Natural killer cell (primary cell): ENCODE results near the gene CAMKK1. TPM values are rescaled to one million over a fixed set of nuclear protein-coding genes. Genes with fewer than 3 reads are reported as not detected.

Experiments
- ATAC-seq, 3 donors: fragments of 150-1000 bp in 2 of 3; fragments of 200-7000 bp in 1 of 3; cut with Tn5 transposase; 1 replicate in 1 of 3; 2 replicates in 2 of 3; pipeline ENCODE4 v1.10.0; 2021; ENCODE audit warnings: mild to moderate bottlenecking in 2 of 3, moderate library complexity in 2 of 3
- DNase-seq, 2 donors: peaks; one replicate each; pipeline versions ENCODE4 v3.0.0 to v3.0.0-alpha.2; 2013 to 2021; ENCODE audit warnings: mixed read lengths in 1 of 2
- H3K27ac ChIP-seq: one replicate; pipeline ENCODE4 v1.5.1; 2013; ENCODE audit warnings: mild to moderate bottlenecking, low read length
- H3K27me3 ChIP-seq: one replicate; pipeline ENCODE4 v1.6.1; 2013; ENCODE audit warnings: low read length; ENCODE audit not compliant: control insufficient read depth, insufficient read depth
- H3K36me3 ChIP-seq: one replicate; pipeline ENCODE4 v1.6.1; 2013; ENCODE audit warnings: low read length; ENCODE audit not compliant: control insufficient read depth, insufficient read depth
- H3K4me1 ChIP-seq: one replicate; pipeline ENCODE4 v1.6.1; 2013; ENCODE audit warnings: low read length; ENCODE audit not compliant: control insufficient read depth, insufficient read depth
- H3K4me3 ChIP-seq: one replicate; pipeline ENCODE4 v1.5.1; 2013; ENCODE audit warnings: low read length
- H3K9me3 ChIP-seq: one replicate; pipeline ENCODE4 v1.6.1; 2013; ENCODE audit warnings: low read length; ENCODE audit not compliant: control insufficient read depth, insufficient read depth
- H3K27ac Mint-ChIP-seq, 2 donors: one replicate each; pipeline ENCODE4 v1.8.0; 2022; ENCODE audit warnings: mild to moderate bottlenecking in 2 of 2, mixed read lengths in 2 of 2, moderate library complexity in 1 of 2
- H3K27me3 Mint-ChIP-seq, 2 donors: one replicate each; pipeline ENCODE4 v1.8.0; 2022; ENCODE audit warnings: low read depth in 2 of 2, mixed read lengths in 2 of 2
- H3K36me3 Mint-ChIP-seq: one replicate; pipeline ENCODE4 v1.8.0; 2022; ENCODE audit warnings: mixed read lengths
- H3K4me1 Mint-ChIP-seq, 2 donors: one replicate each; pipeline ENCODE4 v1.8.0; 2022; ENCODE audit warnings: mixed read lengths in 2 of 2
- H3K4me3 Mint-ChIP-seq: one replicate; pipeline ENCODE4 v1.8.0; 2022; ENCODE audit warnings: mild to moderate bottlenecking, moderate library complexity, mixed read lengths
- H3K9me3 Mint-ChIP-seq, 2 donors: one replicate each; pipeline ENCODE4 v1.8.0; 2022; ENCODE audit warnings: mixed read lengths in 2 of 2
- WGBS: methylation state at CpG from one replicate; pipeline ENCODE4 v1.1.7; 2013; ENCODE audit warnings: missing lambda C conversion rate; ENCODE audit not compliant: insufficient coverage; 5-methylcytosine and 5-hydroxymethylcytosine counted together
- intact Hi-C: fragments of 100-400 bp; cut with micrococcal nuclease; formaldehyde crosslinking; loops from one replicate; pipeline ENCODE4 v1.14.2; 2022
- total RNA-seq, 4 donors: library from RNA; stranded (reverse); fragments of 120-200 nt in 1 of 4; gene quantifications; one replicate each; pipeline versions ENCODE4 v1.2.3 to v1.2.4, GENCODE V29; 2013 to 2022
- TF ChIP-seq, protein P1 (sequence below): fragments of 200-600 bp; IDR thresholded peaks from one replicate; pipeline ENCODE4 v1.8.0; 2022; ENCODE audit warnings: antibody characterized with exemption

Gene CAMKK1
- total RNA-seq, 3 donors from 2014 or later (not counting 1 experiment from before 2014, with no cell fraction given) = 3.2 to 4.3 (median 3.9) TPM

GRCh38 chr17:3897731-3898130 is 4.9 kb upstream of the CAMKK1 start:
- H3K4me3 Mint-ChIP-seq = no peak overlapping the region
- DNase-seq (no peak), ATAC-seq (no peak)
- Histone ChIP-seq H3K4me1 (peaks cover 9% of the 10 kb centered on the region), H3K9me3 (no peaks in the 10 kb centered on the region), H3K27me3 (no peaks in the 10 kb centered on the region), H3K27ac (no peak overlapping the region), H3K36me3 (no peaks in the 10 kb centered on the region), H3K4me3 (no peak overlapping the region)
- no peaks in the 10 kb centered on the region for H3K36me3 Mint-ChIP-seq
- TF ChIP-seq, protein P1, sequence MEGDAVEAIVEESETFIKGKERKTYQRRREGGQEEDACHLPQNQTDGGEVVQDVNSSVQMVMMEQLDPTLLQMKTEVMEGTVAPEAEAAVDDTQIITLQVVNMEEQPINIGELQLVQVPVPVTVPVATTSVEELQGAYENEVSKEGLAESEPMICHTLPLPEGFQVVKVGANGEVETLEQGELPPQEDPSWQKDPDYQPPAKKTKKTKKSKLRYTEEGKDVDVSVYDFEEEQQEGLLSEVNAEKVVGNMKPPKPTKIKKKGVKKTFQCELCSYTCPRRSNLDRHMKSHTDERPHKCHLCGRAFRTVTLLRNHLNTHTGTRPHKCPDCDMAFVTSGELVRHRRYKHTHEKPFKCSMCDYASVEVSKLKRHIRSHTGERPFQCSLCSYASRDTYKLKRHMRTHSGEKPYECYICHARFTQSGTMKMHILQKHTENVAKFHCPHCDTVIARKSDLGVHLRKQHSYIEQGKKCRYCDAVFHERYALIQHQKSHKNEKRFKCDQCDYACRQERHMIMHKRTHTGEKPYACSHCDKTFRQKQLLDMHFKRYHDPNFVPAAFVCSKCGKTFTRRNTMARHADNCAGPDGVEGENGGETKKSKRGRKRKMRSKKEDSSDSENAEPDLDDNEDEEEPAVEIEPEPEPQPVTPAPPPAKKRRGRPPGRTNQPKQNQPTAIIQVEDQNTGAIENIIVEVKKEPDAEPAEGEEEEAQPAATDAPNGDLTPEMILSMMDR = no peak
- WGBS = 90% methylated on average over 12 of the region's 12 CpGs
- intact Hi-C loops = no loop called here
- H3K27ac Mint-ChIP-seq = no peak overlapping the region
- H3K27me3 Mint-ChIP-seq = peaks cover 0 to 4% of the 10 kb centered on the region in 2 donors
- H3K4me1 Mint-ChIP-seq = peaks cover 8 to 10% of the 10 kb centered on the region in 2 donors
- H3K9me3 Mint-ChIP-seq = no peaks in the 10 kb centered on the region

DNA sequence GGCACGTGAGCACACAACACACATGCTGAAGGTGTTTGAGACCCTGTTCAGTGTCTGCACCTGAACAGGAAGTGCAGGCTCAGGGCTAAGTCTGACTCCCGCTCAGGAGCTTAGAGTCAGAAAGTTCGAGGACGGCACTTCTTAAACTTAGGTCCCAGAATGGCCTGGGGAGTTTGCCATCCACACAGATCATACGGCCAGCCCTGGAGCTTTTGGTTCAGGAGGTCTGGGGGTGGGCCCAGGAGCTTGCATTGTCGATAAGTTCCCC is 4.0 kb upstream of the CAMKK1 start:
- WGBS = 90% methylated on average over 6 of the region's 6 CpGs
- Histone ChIP-seq H3K4me1 (peaks cover 12% of the 10 kb centered on the region), H3K9me3 (no peaks in the 10 kb centered on the region), H3K27ac (no peak overlapping the region), H3K27me3 (no peaks in the 10 kb centered on the region), H3K4me3 (no peak overlapping the region), H3K36me3 (no peaks in the 10 kb centered on the region)
- intact Hi-C loops = no loop called here
- Mint-ChIP-seq H3K9me3 (no peaks in the 10 kb centered on the region), H3K4me3 (no peak overlapping the region), H3K36me3 (no peaks in the 10 kb centered on the region), H3K27me3 (peaks cover 0 to 4% of the 10 kb centered on the region in 2 donors), H3K27ac (no peak overlapping the region), H3K4me1 (peaks cover 8 to 14% of the 10 kb centered on the region in 2 donors)
- TF ChIP-seq, protein P1 = no peak
- DNase-seq (no peak), ATAC-seq (no peak)

DNA sequence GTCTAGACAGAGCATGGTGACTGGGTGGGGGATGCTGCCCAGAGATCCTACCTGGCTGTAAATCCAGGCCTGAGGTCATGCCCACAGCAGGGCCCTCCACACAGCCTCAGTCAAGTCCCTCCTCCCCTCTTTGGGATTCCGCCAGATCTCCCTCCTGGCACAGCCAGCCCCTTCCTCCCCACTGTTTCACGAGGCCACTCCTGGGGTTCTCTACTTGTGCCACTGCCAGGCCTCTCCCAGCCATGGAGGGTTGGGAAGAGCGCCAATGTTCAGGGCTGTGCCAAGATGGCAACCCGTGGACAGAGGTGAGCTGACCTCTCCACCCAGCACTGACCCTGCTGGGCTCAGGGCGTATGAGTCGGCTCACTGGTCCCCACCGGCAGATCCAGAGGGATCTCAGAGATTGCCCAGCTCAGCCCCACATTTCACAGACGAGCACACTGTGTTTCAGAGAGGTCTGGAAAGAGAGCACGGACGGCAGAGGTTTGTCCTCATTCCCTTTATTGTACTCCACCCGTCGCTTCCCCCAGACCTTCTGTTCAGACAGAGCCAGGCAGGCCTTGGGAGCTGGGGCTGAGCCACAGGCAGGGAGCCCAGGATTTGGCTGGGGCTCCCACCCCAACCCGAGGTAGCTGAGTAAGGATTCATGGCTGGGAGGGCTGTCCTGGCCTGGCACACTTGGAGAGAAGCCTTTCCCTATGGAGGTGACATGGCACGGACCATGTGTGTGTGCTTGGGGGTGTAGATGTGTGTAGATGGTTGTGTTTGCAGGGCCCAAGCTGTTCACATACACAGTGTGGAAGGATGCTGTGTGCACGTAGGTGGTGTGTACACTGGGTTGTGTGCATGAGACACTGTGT is 3.5 kb upstream of the CAMKK1 start:
- Mint-ChIP-seq H3K36me3 (no peaks in the 10 kb centered on the region), H3K27me3 (peaks cover 0 to 4% of the 10 kb centered on the region in 2 donors), H3K9me3 (no peaks in the 10 kb centered on the region), H3K4me3 (no peak overlapping the region), H3K27ac (no peak overlapping the region), H3K4me1 (peaks cover 14 to 20% of the 10 kb centered on the region in 2 donors)
- intact Hi-C loops = no loop called here
- no peak overlapping the region for H3K4me3 ChIP-seq
- DNase-seq = no peak
- H3K27ac ChIP-seq = no peak overlapping the region
- H3K4me1 ChIP-seq = peaks cover 18% of the 10 kb centered on the region
- 86% methylated on average over 14 of the region's 15 CpGs for WGBS
- no peak for ATAC-seq
- H3K36me3 ChIP-seq = no peaks in the 10 kb centered on the region
- TF ChIP-seq, protein P1 = no peak
- no peaks in the 10 kb centered on the region for H3K27me3 ChIP-seq
- no peaks in the 10 kb centered on the region for H3K9me3 ChIP-seq

DNA sequence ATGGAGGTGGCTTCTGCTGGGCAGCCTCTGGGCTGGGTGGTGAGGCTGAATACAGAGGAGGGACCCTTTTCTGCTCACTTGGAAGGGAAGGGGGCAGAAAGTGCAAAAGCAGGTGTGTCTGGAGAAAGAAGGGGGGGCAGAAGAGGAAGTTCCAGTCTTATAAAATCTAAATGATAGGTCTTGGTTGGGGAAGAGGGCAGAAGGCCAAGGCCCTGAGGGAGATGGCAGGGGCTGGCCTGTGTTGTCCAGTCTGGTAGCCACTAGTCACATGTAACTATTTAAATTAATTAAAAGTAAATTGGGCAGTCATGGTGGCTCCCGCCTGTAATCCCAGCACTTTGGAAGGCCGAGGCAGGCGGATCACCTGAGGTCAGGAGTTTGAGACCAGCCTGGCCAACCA is 2.5 kb upstream of the CAMKK1 start:
- Mint-ChIP-seq H3K4me1 (peaks cover 18 to 28% of the 10 kb centered on the region in 2 donors), H3K4me3 (no peak overlapping the region), H3K27ac (no peak overlapping the region), H3K27me3 (no peaks in the 10 kb centered on the region), H3K9me3 (no peaks in the 10 kb centered on the region), H3K36me3 (no peaks in the 10 kb centered on the region)
- Histone ChIP-seq H3K27ac (no peak overlapping the region), H3K9me3 (no peaks in the 10 kb centered on the region), H3K4me3 (no peak overlapping the region), H3K4me1 (peaks cover 19% of the 10 kb centered on the region), H3K36me3 (no peaks in the 10 kb centered on the region), H3K27me3 (no peaks in the 10 kb centered on the region)
- WGBS = 90% methylated on average over 3 of the region's 3 CpGs
- no peak for ATAC-seq
- TF ChIP-seq, protein P1 = no peak
- no peak for DNase-seq
- intact Hi-C loops = loop anchor here (2.0 kb wide), 1 partner anchor 37 kb away; no protein-coding TSS in a partner anchor
